CD4-positive, alpha-beta T cell treated with Interleukin-17A for 4 hours (primary cell): Measurements from ENCODE around the gene CBR1.
"Not testable (repeated sequence)": the region's sequence is repeated elsewhere in the genome, so short reads cannot be mapped to it uniquely, and the experiment has no call there.

Source experiments
- DNase-seq: peaks from one replicate; pipeline ENCODE4 v3.0.0-alpha.2; 2020; ENCODE audit warnings: mixed read lengths

The CBR1 gene

DNA sequence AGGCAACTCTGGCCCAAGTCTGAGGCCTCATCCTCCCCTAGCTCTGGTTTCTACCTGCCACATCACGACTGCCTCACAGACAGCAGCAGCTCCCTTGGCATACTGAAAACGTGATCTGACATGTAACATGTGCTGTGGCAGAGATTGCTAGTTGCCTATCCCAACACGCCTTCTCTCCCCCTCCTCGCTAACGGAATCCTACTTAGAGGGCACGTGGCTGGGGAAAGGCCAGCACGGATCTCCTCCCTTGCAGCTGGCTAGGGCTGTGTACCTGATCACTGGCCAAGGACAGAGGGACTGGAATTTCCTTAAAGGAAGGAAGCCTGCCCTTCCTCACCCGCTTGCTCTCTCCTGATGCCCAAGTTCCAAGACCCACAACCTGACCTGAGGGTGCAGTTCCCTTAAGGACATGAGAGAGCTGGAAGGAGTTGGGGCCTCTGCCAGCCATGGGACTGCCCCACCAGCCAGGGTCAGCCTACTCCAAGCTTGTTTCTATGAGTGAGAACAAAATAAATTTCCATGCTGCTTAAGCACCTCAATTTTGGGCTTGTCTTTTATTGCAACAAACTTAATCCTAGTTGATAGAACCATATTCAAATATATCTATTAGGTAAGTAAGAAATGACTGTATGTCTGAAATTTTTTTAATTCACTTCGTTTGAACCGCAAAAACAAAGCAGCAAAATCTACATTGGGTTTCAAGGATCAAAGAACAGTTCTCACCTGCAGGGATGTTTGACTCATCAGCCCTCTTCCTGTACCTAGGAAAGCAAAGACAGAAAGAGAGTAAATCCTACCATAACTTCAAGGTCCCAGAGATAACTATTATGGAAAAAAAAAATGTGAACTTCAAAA lies 16.7 kb upstream of the CBR1 start:
- no peak for DNase-seq

DNA sequence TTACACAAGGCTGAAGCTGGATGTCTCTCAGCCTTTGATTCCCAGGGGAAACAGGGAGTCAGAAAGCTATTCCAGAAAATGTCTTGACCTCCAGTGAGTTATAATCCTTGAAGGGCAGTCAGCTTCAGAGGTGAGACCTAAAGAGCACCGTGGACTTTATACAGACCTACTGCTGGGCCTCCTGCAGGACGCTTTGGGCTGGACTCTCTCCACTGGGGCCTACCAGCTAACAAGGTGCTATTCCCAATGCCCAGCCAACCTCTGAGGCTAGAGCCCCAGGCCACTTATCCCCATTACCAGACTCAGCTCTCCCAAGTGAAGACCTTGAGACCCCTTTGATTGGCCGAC lies 16.1 kb upstream of the CBR1 start:
- DNase-seq = no peak

DNA sequence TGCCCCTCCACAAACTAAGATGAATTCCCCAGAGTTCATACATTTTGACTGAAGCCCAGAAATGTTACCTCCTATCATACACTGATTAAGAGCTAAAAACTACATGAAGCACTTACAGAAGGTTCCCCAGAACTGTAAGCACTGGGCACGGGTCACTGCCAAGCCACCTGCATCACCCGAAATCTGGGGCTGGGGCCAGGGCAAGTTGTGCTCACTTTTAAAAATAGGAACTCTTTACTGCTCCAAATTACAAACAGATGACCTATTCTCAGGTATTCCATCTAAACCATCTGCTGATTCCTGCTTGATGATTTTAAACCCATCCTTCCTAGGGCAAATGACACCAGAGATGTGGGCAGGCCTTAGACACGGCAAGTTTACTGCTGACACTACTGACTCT lies 14.3 kb upstream of the CBR1 start:
- no peak for DNase-seq

DNA sequence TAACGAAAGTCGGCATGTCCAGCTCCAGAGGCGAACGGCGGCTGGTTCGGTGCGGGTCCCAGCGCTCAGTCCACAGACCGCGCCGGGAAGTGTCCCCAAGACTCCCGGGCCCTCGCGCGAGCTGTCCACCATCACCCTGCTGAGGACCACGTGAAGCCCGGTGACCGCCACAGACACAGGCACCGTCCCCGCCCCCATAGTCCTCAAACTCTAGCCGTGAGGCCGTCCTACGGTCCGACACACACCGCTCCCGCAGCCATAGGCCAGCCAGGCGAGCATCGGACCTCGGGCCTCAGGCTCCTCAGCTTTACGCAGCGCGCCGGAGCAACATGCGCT lies 10.0 kb upstream of the CBR1 start:
- DNase-seq = no peak

DNA sequence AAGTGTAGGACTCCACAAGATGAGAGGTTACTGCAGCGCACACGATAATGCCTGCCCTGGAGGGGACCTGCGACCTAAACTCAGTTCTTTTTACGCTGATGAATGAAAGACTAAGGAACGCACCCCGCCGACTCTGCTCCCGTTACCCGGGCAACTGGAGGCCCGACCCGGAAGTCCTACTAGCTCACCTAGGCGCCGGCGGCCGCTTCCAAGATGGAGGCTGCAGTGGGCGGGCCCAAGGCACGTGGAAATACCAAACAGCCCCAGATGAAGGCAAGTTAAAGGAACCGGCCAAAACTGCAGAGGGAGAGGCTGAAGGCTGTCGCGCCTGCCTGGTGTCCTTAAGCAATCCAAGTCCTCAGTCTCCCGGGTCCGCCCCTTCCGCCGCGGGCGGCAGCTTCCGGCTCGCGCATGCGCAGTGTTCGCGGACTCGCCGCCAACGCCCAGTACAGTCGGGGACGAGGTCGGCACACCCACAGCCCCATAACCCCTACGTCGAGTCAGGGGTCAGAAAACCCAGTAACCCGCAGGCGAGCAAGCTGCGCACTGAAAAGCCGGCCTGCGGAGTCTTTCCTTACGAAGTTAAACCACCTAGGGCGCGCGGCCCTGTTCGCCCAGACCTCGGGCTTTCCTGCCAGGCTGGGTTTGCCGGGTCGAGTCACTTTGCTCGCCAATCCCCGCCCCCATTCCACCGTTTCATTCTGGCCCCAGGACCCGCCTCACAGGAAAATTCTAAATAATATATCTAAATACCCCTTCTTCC lies 9.5 kb upstream of the CBR1 start, which contains the start of gene SETD4:
TSS of gene SETD4 (minus strand) at position 368 of the 763 bp plus-strand sequence. CDS start 1,638 bp downstream, outside the sequence.
- peak; percentile 94 for DNase-seq

DNA sequence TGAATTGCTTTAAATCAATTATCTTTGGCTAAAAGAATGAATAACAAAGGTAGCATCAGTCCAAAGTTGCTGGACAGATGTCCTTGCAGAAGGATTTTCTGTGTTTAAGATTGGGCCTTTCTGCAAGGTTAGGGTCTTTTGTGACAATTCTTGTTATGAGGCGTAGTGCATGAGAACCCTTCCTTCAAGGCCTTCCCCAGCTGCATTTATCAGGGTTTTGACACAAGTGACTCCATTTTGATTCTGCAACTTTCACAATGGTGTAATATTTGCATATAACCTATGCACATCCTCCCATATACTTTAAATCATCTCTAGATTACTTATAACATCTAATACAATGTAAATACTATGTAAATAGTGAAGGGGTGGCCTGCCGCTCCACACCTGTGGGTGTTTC lies 8.4 kb upstream of the CBR1 start:
- DNase-seq = no peak

DNA sequence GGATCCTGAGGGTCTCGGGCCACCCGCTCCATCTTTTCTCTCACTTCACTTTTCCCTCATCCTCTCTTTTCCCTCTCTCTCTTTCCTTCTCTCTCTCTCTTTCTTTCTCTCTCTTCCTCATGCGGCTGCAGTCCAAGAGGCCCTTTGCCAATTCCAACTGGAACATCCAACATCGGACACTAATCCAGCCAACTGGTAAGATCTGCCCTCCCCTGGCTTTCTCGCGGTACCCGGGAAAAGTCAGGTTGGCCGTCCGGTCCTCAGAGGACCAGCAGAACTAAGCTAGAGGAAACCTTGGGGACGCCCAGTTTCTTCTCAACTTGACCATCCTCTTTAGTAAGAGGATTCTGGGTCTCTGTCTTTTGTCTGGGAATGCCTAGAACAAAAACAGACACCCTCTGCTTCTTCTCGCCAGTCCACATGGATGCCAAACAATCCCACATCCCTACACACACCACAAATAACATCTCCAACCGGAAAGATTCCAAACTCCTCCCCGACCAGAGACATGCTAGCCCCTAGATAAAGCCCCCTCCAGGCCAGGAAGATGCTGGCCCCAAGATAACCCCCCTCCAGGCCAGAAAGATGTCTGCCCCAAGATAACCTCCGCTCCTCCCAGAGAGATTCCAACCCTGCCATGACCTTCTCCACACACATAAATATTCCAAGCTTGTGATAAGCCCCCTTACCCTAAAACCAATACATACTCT lies 6.3 kb upstream of the CBR1 start:
- no peak for DNase-seq

DNA sequence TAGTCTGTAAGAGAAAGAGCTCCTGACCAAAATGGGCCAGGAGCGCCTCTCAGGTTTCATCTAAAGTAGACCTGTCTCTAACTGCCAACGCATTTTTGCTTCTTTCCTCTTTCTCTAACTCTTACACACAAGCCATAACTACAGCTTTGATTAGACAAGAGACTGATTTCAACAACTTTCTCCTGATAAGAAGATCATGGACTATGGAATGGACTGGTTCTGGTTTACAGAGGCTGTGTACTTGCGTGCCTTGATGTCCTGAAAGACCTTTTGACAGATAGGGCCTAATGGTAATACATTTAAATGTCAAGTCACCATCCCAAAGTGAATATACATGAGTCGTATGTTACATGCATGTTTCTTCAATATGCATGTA lies 5.8 kb upstream of the CBR1 start:
- DNase-seq = no peak

DNA sequence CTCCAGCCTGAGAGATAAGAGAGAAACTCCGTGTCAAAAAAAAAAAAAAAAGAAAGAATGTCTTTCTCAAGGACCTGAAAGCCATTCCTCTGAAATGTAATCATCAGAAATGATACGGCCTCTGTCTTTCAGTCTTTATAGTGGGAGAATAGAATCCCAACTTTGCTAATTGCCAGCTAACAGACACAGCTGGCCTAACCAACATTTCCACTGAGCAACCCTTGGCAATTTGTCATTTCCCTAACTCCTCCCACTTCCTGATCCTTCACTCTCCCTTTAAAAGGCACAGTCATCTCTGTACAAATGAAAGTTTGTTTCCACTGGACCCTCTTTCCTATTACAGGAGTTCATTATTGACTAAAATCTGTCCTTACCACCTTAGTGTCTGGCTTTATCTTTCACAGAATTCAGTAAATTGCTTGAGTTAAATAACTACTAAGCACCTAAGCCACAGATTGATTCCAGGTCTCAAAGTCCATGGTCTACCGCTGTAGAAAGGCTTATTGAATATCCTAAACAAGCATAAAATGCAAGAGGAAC lies 4.3 kb upstream of the CBR1 start:
- no peak for DNase-seq

DNA sequence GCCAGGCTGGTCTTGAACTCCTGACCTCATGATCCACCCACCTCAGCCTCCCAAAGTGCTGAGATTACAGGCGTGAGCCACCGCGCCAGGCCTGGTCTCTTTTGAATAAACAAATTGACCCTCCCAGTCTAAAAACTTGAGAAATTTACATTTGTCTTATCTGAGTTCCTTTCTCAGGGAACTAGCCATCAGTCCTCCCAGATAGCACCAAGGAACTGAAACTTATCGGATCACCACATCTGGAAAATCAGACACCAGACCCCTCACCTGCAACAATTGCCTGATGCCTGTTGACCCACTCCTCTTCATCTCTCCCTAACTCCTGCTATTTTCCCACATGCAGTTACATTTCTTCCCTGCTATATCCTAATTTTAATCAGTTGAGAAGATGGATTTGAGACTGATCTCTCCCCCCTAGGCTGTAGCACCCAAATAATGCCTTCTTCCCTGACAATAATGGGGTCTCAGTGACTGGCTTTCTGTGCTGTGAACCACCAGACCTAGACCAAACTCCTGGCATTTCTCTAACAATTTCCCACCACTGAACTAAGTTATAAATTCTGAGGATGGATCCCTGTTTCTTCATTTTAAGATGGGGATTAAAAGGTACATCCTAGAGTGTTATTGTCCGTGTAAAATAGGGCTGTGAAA lies 951 bp upstream of the CBR1 start:
- DNase-seq = no peak

DNA sequence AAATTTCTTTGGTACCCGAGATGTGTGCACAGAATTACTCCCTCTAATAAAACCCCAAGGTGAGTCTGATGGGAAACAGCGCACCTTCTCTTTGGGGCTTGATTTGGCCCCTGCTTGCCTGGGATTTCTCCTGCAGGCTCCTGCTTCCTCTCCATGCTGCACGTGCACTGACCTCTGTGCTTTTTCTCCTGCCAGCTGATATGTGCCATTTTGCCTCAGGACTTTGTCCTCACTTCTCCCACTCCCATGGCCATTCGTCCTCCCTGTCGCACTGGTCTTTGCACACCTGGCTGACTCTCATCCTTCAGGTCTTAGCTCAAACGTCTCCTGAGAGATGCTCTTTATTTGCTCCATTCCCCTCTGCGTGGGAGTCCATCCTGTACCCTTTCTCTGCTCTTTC lies 1.2 kb downstream of the CBR1 start:
- no peak for DNase-seq

DNA sequence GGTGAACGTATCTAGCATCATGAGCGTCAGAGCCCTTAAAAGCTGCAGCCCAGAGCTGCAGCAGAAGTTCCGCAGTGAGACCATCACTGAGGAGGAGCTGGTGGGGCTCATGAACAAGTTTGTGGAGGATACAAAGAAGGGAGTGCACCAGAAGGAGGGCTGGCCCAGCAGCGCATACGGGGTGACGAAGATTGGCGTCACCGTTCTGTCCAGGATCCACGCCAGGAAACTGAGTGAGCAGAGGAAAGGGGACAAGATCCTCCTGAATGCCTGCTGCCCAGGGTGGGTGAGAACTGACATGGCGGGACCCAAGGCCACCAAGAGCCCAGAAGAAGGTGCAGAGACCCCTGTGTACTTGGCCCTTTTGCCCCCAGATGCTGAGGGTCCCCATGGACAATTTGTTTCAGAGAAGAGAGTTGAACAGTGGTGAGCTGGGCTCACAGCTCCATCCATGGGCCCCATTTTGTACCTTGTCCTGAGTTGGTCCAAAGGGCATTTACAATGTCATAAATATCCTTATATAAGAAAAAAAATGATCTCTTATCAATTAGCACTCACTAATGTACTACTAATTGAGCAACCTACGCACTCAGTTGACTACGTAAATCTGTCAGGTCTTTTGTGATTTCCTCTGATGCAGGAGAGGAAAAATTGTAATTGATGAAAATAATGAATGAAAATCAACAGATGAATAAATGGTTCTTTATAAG lies 2.8 kb downstream of the CBR1 start:
- DNase-seq = no peak

DNA sequence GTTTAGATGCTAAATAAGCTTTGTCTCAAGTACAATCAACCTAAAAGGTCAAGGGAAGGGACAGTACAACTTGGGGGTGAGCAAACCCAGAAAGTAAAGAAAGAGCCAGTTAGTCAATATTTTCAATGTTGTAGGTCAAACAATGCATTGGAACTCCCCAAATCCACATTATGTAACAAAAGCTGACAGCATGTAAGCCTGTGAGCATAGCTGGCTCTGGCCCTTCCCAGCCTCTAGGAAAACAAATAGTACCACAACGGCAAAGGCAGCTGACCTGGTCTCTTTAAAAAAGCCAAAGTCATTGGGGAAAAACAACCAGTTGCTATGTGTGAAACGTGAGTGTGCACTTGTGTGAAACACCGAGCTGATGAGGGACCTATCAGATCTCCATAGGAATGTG lies 3.4 kb downstream of the CBR1 start:
- DNase-seq = no peak

DNA sequence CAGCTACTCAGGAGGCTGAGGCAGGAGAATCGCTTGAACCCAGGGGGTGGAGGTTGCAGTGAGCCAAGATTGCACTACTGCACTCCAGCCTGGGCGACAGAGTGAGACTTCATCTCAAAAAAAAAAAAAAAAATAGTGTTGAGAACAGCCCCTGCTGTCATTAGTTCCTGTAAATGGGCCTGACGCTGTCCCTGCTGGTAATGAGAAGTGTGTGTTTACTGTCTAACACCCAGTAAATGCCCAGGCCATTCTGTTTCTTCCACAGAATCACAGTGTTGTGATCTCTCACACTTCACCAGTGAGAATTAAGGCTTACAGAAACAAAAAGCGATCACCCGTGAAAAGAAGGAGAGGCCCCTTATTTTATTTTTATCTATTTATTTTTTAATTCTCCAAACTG lies 4.1 kb downstream of the CBR1 start:
- DNase-seq = not testable (repeated sequence)

DNA sequence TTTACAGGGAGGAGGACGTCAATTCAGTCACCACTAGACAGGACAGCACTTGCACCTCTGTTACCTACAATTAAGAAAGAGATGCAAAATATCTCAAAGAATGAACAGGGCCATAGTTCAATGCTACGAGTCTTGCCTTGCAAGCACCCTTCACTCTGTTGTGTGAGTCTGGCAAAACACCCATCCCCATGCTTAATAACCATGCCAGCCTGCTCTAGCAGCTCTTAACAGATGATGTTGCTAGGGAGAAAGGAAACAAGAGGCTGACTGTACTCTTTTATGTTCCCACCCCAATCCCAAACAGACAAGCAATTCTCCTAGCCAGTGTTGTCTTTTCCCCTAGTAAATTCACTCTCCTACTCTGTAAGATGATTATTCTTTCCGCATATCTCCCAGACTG lies 5.3 kb downstream of the CBR1 start:
- DNase-seq = no peak

DNA sequence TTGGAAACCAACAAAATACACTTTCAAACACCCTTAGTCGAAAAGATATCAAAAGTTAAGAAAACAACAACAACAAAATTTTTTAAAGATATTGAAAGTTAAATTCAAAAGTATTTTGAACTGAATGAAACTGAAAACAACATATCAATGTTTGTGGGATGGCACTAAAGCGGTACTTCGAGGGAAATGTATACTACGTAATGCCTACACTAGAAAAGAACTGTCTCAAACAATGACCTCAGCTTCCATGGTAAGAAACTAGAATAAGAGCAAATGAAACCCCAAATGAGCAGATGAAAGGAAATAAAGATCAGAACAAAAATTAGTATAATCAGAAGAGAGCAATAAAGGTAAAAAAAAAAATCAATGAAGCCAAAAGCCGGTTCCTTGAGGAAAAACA lies 6.1 kb downstream of the CBR1 start:
- no peak for DNase-seq

DNA sequence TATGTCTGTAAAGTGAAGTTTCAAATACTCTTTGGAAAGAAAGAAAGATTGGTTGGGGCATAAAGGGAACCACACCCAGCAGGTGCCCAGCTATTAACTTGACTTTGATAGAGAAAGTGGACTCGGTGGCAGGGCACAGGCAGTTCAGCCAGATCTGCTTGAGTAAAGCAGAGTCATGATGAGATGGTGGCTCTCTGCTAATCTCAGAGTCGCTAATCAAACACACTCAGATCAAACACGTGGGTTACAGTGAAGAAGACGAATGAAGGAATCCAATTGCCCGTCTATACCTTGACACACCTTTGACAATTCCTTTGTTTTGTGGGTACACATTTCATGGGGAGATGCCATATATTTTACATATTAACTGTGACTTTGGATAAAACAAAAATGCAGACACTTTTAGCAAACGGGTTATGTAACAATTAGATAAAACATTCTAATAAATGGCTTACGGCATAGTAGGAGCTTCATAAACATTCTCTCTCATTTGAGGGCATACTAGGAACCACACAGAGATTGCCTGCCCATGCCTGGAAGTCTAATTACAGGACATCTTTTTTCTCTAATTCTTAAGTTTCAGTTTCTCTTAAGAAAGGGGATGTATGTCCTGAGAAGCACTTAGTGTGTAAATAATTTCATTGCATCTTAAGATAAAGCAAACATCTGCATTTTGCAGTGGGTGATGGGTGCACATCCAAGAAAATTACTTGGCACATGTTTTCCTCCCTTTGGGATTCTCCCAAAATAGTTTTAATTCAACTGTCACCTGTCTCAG lies 7.2 kb downstream of the CBR1 start:
- no peak for DNase-seq

DNA sequence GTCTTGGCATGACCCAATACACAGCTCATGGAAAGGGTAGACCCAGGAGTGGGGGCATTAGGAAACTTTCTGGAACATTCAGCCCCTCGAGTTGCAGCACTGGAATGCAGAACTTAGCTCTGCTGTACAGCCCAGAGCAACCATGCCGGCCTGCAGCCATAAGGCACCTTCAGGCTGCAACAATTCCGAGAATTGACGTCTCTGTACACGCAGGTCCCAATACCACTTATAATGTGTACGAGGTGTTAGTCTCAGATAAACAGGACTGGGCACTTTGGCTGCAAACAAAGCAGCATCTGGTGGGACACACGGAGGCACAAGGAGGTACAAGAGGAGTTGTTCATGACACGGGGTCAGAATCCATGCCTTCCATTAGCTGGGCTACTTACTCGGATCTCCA lies 7.9 kb downstream of the CBR1 start:
- DNase-seq = no peak

DNA sequence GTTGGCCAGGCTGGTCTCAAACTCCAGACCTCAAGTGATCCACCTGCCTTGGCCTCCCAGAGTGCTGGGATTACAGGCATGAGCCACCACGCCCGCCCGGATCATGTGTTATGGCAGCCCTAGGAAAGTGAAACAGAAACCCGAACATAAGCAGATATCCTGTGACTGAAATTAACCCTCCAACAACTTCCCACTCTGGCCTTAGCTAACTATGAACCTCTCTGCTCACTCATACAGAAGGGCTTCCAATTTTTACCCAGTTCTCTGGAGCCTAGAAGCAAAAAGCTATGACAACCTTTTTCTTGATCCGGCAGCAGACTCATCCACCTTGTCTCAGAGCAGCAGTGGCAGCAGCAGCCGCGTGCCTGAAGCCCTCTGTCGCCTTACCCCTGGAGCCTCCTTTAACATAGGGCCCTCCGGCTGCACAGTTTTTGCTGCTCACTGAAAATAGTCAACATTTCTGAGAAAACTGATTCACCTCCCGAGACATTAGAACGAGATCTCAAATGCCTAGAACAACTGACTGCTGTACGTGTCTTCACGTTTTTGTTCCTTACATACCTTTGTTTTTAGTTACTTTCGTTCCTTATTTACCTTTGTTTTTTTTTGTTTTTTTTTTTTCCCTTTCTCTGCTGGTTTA lies 9.3 kb downstream of the CBR1 start:
- peak; percentile 49 for DNase-seq

DNA sequence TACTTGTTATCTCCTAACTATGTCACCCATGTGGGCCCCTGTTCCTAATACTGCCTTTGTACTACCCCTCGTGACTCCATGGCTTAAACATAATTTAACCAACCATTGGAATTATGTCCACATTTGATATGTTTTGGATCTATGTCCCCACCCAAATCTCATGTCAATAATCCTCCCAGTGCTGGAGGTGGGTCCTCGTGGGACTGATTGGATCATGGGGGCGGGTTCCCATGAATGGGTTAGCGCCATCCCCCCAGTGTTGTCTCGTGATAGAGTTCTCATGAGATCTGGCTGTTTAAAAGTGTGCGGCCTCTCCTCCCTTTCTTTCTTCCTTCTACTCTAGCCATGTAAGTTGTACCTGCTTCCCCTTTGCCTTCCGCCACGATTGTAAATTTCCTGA lies 9.8 kb downstream of the CBR1 start:
- DNase-seq = no peak

DNA sequence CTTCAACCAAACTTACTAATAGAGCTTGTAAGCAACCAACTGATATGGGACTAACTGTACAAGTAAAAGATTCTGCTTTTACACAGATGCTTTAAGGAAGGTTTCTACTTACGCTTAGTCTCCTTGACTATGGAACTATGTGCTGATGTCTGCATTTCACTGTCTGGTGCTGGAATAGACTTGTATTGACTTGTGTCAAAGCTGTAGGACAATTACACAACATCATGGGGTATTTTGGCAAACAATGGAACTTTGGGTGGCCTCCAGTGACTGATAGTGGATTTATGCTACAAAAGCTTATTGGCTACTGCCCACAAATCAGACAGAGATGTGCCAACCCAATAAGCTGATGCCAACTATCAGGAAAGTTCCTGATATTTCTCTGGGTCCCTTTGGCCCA lies 10.6 kb downstream of the CBR1 start:
- no peak for DNase-seq
